HCT116 (cell line): ENCODE measurements around the gene FNDC3B.

Experiments
- ELF1 ChIP-seq: IDR thresholded peaks from 2 replicates; pipeline ENCODE4 v1.6.1; 2012; ENCODE audit warnings: low read depth, borderline replicate concordance
- EZH2 ChIP-seq: fragments of 200-600 bp; sonication (generic); IDR thresholded peaks from 2 replicates; pipeline ENCODE4 v1.6.1; 2017; ENCODE audit warnings: antibody characterized with exemption, mixed run types
- JUND ChIP-seq: IDR thresholded peaks from 2 replicates; pipeline ENCODE4 v1.6.1; 2012
- POLR2A ChIP-seq: IDR thresholded peaks from 2 replicates; pipeline ENCODE4 v1.7.0; 2011; ENCODE audit warnings: borderline replicate concordance; ENCODE audit not compliant: insufficient read depth, insufficient read length; ENCODE audit errors: extremely low read depth
- POLR2AphosphoS5 ChIP-seq: IDR thresholded peaks from 2 replicates; pipeline ENCODE4 v1.6.1; 2011; ENCODE audit warnings: mild to moderate bottlenecking, low read depth, low read length, moderate library complexity
- ZFX ChIP-seq: fragments of 450-650 bp; IDR thresholded peaks from 2 replicates; pipeline ENCODE4 v1.6.1; 2017
- TF ChIP-seq, protein P1 (sequence below): IDR thresholded peaks from 2 replicates; pipeline ENCODE4 v1.6.1; 2011; ENCODE audit warnings: mild to moderate bottlenecking, low read length, moderate library complexity; ENCODE audit not compliant: insufficient replicate concordance; ENCODE audit errors: extremely low read depth
- TF ChIP-seq, protein P2 (sequence below), 3 experiments: fragments of 200-600 bp in 1 of 3; sonication (generic) in 1 of 3; IDR thresholded peaks in 2 of 3; conservative IDR thresholded peaks in 1 of 3; 2 replicates each; pipeline ENCODE4 v1.5.1; 2012 to 2017; ENCODE audit warnings: low read depth in 2 of 3, low read length in 2 of 3, antibody characterized with exemption in 1 of 3, borderline replicate concordance in 1 of 3, control low read depth in 1 of 3, mild to moderate bottlenecking in 1 of 3, mixed read lengths in 1 of 3, mixed run types in 1 of 3, moderate library complexity in 1 of 3; ENCODE audit not compliant: insufficient read depth in 1 of 3

DNA sequence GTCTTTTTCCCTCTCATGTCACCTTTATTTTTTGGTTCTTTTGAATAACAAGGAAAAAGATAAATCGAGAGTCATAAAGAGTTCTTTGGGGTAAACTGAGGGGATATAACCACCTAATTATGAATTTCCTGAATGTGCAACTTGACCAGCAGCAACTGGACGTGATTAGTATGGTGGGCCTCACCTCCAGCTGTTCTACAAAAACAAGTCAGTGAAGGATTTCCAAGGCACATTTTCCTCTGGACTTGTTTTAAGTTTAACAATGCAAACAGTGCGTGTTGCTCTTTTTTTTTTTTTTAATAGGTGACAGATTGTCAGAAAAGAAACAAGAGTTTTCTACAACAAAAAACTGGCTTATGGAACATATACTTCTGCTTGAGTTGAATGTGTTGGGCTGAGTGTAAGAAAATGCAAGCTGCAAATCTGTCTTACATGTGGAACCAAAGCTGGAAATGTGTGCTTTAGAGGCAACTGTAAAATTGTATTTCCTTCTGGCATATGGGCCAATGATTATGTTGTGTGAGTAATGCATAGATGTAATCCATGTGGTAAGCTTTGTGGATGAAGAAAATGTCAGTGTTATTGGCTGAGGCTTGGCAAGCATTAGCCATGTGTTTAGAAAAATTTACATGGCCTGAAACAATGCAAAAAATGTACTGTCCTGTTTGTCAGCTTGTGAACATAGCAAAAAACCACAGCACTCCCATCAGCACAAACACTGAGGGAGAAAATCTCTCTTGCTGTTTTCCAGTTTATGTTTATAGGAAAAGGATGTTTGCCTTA is 44.5 kb upstream of the FNDC3B start:
- no peak for TF ChIP-seq JUND
- TF ChIP-seq, protein P1, sequence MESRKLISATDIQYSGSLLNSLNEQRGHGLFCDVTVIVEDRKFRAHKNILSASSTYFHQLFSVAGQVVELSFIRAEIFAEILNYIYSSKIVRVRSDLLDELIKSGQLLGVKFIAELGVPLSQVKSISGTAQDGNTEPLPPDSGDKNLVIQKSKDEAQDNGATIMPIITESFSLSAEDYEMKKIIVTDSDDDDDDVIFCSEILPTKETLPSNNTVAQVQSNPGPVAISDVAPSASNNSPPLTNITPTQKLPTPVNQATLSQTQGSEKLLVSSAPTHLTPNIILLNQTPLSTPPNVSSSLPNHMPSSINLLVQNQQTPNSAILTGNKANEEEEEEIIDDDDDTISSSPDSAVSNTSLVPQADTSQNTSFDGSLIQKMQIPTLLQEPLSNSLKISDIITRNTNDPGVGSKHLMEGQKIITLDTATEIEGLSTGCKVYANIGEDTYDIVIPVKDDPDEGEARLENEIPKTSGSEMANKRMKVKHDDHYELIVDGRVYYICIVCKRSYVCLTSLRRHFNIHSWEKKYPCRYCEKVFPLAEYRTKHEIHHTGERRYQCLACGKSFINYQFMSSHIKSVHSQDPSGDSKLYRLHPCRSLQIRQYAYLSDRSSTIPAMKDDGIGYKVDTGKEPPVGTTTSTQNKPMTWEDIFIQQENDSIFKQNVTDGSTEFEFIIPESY: no peak
- TF ChIP-seq, protein P2, sequence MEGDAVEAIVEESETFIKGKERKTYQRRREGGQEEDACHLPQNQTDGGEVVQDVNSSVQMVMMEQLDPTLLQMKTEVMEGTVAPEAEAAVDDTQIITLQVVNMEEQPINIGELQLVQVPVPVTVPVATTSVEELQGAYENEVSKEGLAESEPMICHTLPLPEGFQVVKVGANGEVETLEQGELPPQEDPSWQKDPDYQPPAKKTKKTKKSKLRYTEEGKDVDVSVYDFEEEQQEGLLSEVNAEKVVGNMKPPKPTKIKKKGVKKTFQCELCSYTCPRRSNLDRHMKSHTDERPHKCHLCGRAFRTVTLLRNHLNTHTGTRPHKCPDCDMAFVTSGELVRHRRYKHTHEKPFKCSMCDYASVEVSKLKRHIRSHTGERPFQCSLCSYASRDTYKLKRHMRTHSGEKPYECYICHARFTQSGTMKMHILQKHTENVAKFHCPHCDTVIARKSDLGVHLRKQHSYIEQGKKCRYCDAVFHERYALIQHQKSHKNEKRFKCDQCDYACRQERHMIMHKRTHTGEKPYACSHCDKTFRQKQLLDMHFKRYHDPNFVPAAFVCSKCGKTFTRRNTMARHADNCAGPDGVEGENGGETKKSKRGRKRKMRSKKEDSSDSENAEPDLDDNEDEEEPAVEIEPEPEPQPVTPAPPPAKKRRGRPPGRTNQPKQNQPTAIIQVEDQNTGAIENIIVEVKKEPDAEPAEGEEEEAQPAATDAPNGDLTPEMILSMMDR (IDR thresholded peaks at IDR 0.05 in 2 of 3, conservative IDR thresholded peaks at IDR 0.05 in 1 of 3; ENCODE audit: borderline replicate concordance in 1 of 3, insufficient read depth in 1 of 3, low read depth in 2 of 3, low read length in 2 of 3): no peak
- TF ChIP-seq ELF1: no peak
- no peak for TF ChIP-seq POLR2A
- TF ChIP-seq EZH2: no peak
- TF ChIP-seq ZFX: no peak
- TF ChIP-seq POLR2AphosphoS5: no peak
